HCT116 (cell line): ENCODE measurements around the gene LETMD1. TPM values are rescaled to one million over a fixed set of nuclear protein-coding genes. Genes with fewer than 3 reads are reported as not detected.

Experiments used
- ATAC-seq: fragments of 200-7000 bp; cut with Tn5 transposase; 2 replicates; pipeline ENCODE4 v1.9.1; 2020; ENCODE audit warnings: mild to moderate bottlenecking, moderate library complexity
- BruUV-seq: library from RNA; stranded (reverse); fragments of 400-500 nt; replicated peaks from 2 replicates; lab custom pipeline; 2021; lab: Mats Ljungman, UMichigan
- CTCF ChIA-PET: fragments of 300-600 bp; sonication (Branson Sonifier 250); formaldehyde crosslinking; loops from one replicate; lab custom pipeline; 2021; ENCODE audit warnings: antibody characterized with exemption; lab: Charles Lee
- POLR2A ChIA-PET: fragments of 300-600, 350-600 bp; sonication (Branson Sonifier 250); formaldehyde crosslinking; loops from one replicate; lab custom pipeline; 2021; ENCODE audit warnings: antibody characterized with exemption; lab: Charles Lee
- RAD21 ChIA-PET, 2 experiments: fragments of 300-600 bp; sonication (Branson Sonifier 250); formaldehyde crosslinking; loops; one replicate each; lab custom pipeline; 2023; ENCODE audit warnings: low total read pairs in 2 of 2; ENCODE audit not compliant: uncharacterized antibody in 2 of 2, unreplicated experiment in 2 of 2, low non-redundant PET in 1 of 2; lab: Charles Lee
- DNase-seq: peaks from one replicate; pipeline ENCODE4 v3.0.0-alpha.2; 2010; ENCODE audit warnings: low read depth, low spot score
- H2AFZ ChIP-seq: fragments of 200-600 bp; shearing (Covaris generic), sonication (generic); 2 replicates; pipeline ENCODE4 v1.6.1; 2017; ENCODE audit warnings: low read depth, mixed run types, mixed read lengths, antibody characterized with exemption, low read length; ENCODE audit not compliant: poor library complexity, severe bottlenecking
- H3K27ac ChIP-seq: 2 replicates; pipeline ENCODE4 v1.5.1; 2012; ENCODE audit warnings: low read depth, low read length
- H3K27me3 ChIP-seq: fragments of 200-600 bp; sonication (generic); 2 replicates; pipeline ENCODE4 v1.6.1; 2016; ENCODE audit warnings: mixed run types, low read length, mixed read lengths; ENCODE audit not compliant: insufficient read depth
- H3K36me3 ChIP-seq, 2 experiments: fragments of 200-500 bp in 1 of 2; fragments of 200-600 bp in 1 of 2; sonication (Bioruptor generic) in 1 of 2; sonication (generic) in 1 of 2; 2 replicates each; pipeline versions ENCODE4 v1.5.1 to v1.6.1; 2014 to 2016; ENCODE audit warnings: low read length in 2 of 2, inconsistent platforms in 1 of 2, mixed read lengths in 1 of 2, mixed run types in 1 of 2; ENCODE audit not compliant: insufficient read depth in 2 of 2, control insufficient read depth in 1 of 2
- H3K4me1 ChIP-seq, 2 experiments: fragments of 200-600 bp in 1 of 2; sonication (generic) in 1 of 2; 2 replicates each; pipeline versions ENCODE4 v1.5.1 to v1.6.1; 2012 to 2017; ENCODE audit warnings: low read length in 2 of 2, inconsistent platforms in 1 of 2, mild to moderate bottlenecking in 1 of 2, mixed read lengths in 1 of 2, mixed run types in 1 of 2, moderate library complexity in 1 of 2; ENCODE audit not compliant: insufficient read depth in 2 of 2, control insufficient read depth in 1 of 2
- H3K4me2 ChIP-seq: fragments of 200-600 bp; sonication (generic); 2 replicates; pipeline ENCODE4 v1.6.1; 2017; ENCODE audit warnings: mixed run types, low read length, mixed read lengths
- H3K4me3 ChIP-seq, 2 experiments: fragments of 200-600 bp in 1 of 2; sonication (generic) in 1 of 2; replicated peaks in 1 of 2; 2 replicates each; pipeline ENCODE4 v1.5.1; 2011 to 2016; ENCODE audit warnings: low read length in 2 of 2, control low read depth in 1 of 2, low read depth in 1 of 2, mild to moderate bottlenecking in 1 of 2, mixed read lengths in 1 of 2, mixed run types in 1 of 2
- H3K79me2 ChIP-seq: fragments of 200-600 bp; sonication (generic); 2 replicates; pipeline ENCODE4 v1.6.1; 2017; ENCODE audit warnings: mild to moderate bottlenecking, mixed run types, low read length, moderate library complexity, mixed read lengths; ENCODE audit not compliant: insufficient read depth
- H3K9ac ChIP-seq: fragments of 200-600 bp; sonication (generic); 2 replicates; pipeline ENCODE4 v1.6.1; 2016; ENCODE audit warnings: low read length, mixed read lengths
- H3K9me2 ChIP-seq: fragments of 200-600 bp; sonication (generic), shearing (Covaris generic); 2 replicates; pipeline ENCODE4 v1.6.1; 2017; ENCODE audit warnings: mixed run types, mild to moderate bottlenecking, moderate library complexity; ENCODE audit not compliant: insufficient read depth
- H3K9me3 ChIP-seq, 2 experiments: fragments of 200-500 bp in 1 of 2; fragments of 200-600 bp in 1 of 2; sonication (Bioruptor generic) in 1 of 2; sonication (generic) in 1 of 2; 2 replicates each; pipeline ENCODE4 v1.6.1; 2014 to 2017; ENCODE audit warnings: low read length in 2 of 2, mixed read lengths in 2 of 2, inconsistent platforms in 1 of 2, low read depth in 1 of 2, mild to moderate bottlenecking in 1 of 2, mixed run types in 1 of 2, moderate library complexity in 1 of 2; ENCODE audit not compliant: control insufficient read depth in 1 of 2, insufficient read depth in 1 of 2
- H4K20me1 ChIP-seq: fragments of 200-600 bp; sonication (generic), shearing (Covaris generic); 2 replicates; pipeline ENCODE4 v1.6.1; 2017; ENCODE audit warnings: mixed run types, mild to moderate bottlenecking, moderate library complexity; ENCODE audit not compliant: insufficient read depth
- ATF3 ChIP-seq: IDR thresholded peaks from 2 replicates; pipeline ENCODE4 v1.6.1; 2012
- CBX3 ChIP-seq: IDR thresholded peaks from 2 replicates; pipeline ENCODE4 v1.6.1; 2012; ENCODE audit warnings: low read depth
- CEBPB ChIP-seq: IDR thresholded peaks from 2 replicates; pipeline ENCODE4 v1.6.1; 2012; ENCODE audit warnings: low read depth
- EGR1 ChIP-seq: IDR thresholded peaks from 2 replicates; pipeline ENCODE4 v1.6.1; 2012; ENCODE audit warnings: low read depth
- ELF1 ChIP-seq: IDR thresholded peaks from 2 replicates; pipeline ENCODE4 v1.6.1; 2012; ENCODE audit warnings: low read depth, borderline replicate concordance
- EZH2 ChIP-seq: fragments of 200-600 bp; sonication (generic); IDR thresholded peaks from 2 replicates; pipeline ENCODE4 v1.6.1; 2017; ENCODE audit warnings: antibody characterized with exemption, mixed run types
- MAX ChIP-seq: IDR thresholded peaks from 2 replicates; pipeline ENCODE4 v1.6.1; 2012
- RAD21 ChIP-seq: IDR thresholded peaks from 2 replicates; pipeline ENCODE4 v1.6.1; 2012; ENCODE audit warnings: low read depth, mild to moderate bottlenecking
- SP1 ChIP-seq: IDR thresholded peaks from 2 replicates; pipeline ENCODE4 v1.6.1; 2012; ENCODE audit warnings: low read depth
- SRF ChIP-seq: IDR thresholded peaks from 2 replicates; pipeline ENCODE4 v1.6.1; 2012; ENCODE audit warnings: low read depth
- intact Hi-C: fragments of 100-400 bp; cut with micrococcal nuclease; formaldehyde crosslinking; loops from 2 replicates; pipeline ENCODE4 v1.10.0; 2022
- total RNA-seq: library from RNA; stranded (reverse); gene quantifications from one replicate; pipeline ENCODE4 v1.2.1, GENCODE V29; 2021; ENCODE audit not compliant: unreplicated experiment

LETMD1 gene
- total RNA-seq, 1 experiment from 2014 or later, result 70.8 TPM

- RAD21 ChIA-PET, result no interaction called here
- intact Hi-C loops, result loop anchor here (5.0 kb wide), 1 partner anchor 287 kb away; the partner anchor contains the start of gene ATF1
- H3K9me3 ChIP-seq, result no peaks in the 10 kb centered on the region
- no peak for TF ChIP-seq CBX3
- no peak for TF ChIP-seq EZH2
- TF ChIP-seq SRF, result no peak
- no peak for TF ChIP-seq RAD21
- TF ChIP-seq ELF1, result no peak
- no peak for TF ChIP-seq SP1
- no peak for TF ChIP-seq MAX
- no peak overlapping the region for H2AFZ ChIP-seq
- no peaks in the 10 kb centered on the region for H3K9me2 ChIP-seq
- peaks cover 7 to 18% of the 10 kb centered on the region in 2 experiments; a peak in 2 of 4 replicates for H3K4me1 ChIP-seq
- peaks cover 37% of the 10 kb centered on the region for H3K79me2 ChIP-seq
- peaks cover 20 to 25% of the 10 kb centered on the region in 2 experiments for H3K36me3 ChIP-seq
- peak overlapping the region; percentile 71 to 88 for H3K4me3 ChIP-seq
- H3K9ac ChIP-seq, result peak overlapping the region; percentile 83; the same call in 1 of the 2 replicates
- no peaks in the 10 kb centered on the region for H3K27me3 ChIP-seq
- DNase-seq (no peak), ATAC-seq (no peak)
- H3K27ac ChIP-seq, result no peak overlapping the region
- no peaks in the 10 kb centered on the region for H4K20me1 ChIP-seq
- no TSS peak for BruUV-seq
- POLR2A ChIA-PET, result no interaction called here
- CTCF ChIA-PET, result no interaction called here
- peak overlapping the region; percentile 87 for H3K4me2 ChIP-seq
These were observed 1.4 kb downstream of the LETMD1 start for GRCh38 chr12:51049525-51049924.

- RAD21 ChIA-PET, result no interaction called here
- peaks cover 7 to 18% of the 10 kb centered on the region in 2 experiments; a peak in 2 of 4 replicates for H3K4me1 ChIP-seq
- no peaks in the 10 kb centered on the region for H3K9me2 ChIP-seq
- no TSS peak for BruUV-seq
- POLR2A ChIA-PET, result interaction anchor here (1.0 kb wide), 1 partner anchor 32 kb away, joined by 3 read pairs; the partner anchor contains the start of gene CSRNP2
- H2AFZ ChIP-seq, result no peak overlapping the region
- peaks cover 34 to 36% of the 10 kb centered on the region in 2 experiments for H3K36me3 ChIP-seq
- H3K27me3 ChIP-seq, result no peaks in the 10 kb centered on the region
- no peak overlapping the region for H3K9ac ChIP-seq
- no peak overlapping the region for H3K4me2 ChIP-seq
- H4K20me1 ChIP-seq, result no peaks in the 10 kb centered on the region
- no peak overlapping the region for H3K27ac ChIP-seq
- CTCF ChIA-PET, result no interaction called here
- H3K79me2 ChIP-seq, result peaks cover 37% of the 10 kb centered on the region
- DNase-seq (no peak), ATAC-seq (no peak)
- H3K9me3 ChIP-seq, result no peaks in the 10 kb centered on the region
- intact Hi-C loops, result no loop called here
- no peak overlapping the region for H3K4me3 ChIP-seq
- no peak for TF ChIP-seq SP1
- TF ChIP-seq CEBPB, result no peak
- no peak for TF ChIP-seq EGR1
- TF ChIP-seq ATF3, result no peak
These were observed 3.7 kb downstream of the LETMD1 start for GRCh38 chr12:51051787-51052186.
